Prostate gland (tissue), 2 donors: Measurements from ENCODE around the gene NPC1L1. TPM values are rescaled to one million over a fixed set of nuclear protein-coding genes. Genes with fewer than 3 reads are reported as not detected.

ENCODE experiments used
- DNase-seq: peaks from one replicate; pipeline ENCODE4 v3.0.0-alpha.2; 2019; ENCODE audit warnings: low spot score
- H3K27ac ChIP-seq, 2 donors: fragments of 200-600 bp; sonication (generic); 2 replicates each; pipeline ENCODE4 v1.5.1; 2017 to 2019
- H3K27me3 ChIP-seq: fragments of 200-600 bp; sonication (generic); replicated peaks from 2 replicates; pipeline ENCODE4 v1.5.1; 2019; ENCODE audit not compliant: insufficient read depth
- H3K36me3 ChIP-seq, 2 donors: fragments of 200-600 bp; sonication (generic); 1 replicate in 1 of 2; 2 replicates in 1 of 2; pipeline versions ENCODE4 v1.5.1 to v1.8.1; 2017 to 2019
- H3K4me1 ChIP-seq: fragments of 200-600 bp; sonication (generic); replicated peaks from 2 replicates; pipeline ENCODE4 v1.5.1; 2019
- H3K4me3 ChIP-seq, 2 donors: fragments of 200-600 bp; sonication (generic); 2 replicates each; pipeline ENCODE4 v1.5.1; 2017 to 2019
- H3K9me3 ChIP-seq: fragments of 200-600 bp; sonication (generic); 2 replicates; pipeline ENCODE4 v1.5.1; 2017
- CTCF ChIP-seq, 4 experiments: fragments of 200-600 bp in 2 of 4; fragments of 450-650 bp in 2 of 4; sonication (generic) in 2 of 4; IDR thresholded peaks; 1 replicate in 3 of 4; 2 replicates in 1 of 4; pipeline ENCODE4 v1.5.1; 2016 to 2019; ENCODE audit warnings: antibody characterized with exemption in 4 of 4, mild to moderate bottlenecking in 2 of 4, moderate library complexity in 2 of 4
- POLR2A ChIP-seq: fragments of 450-650 bp; IDR thresholded peaks from one replicate; pipeline ENCODE4 v1.6.1; 2016; ENCODE audit warnings: antibody characterized with exemption, mild to moderate bottlenecking
- POLR2AphosphoS5 ChIP-seq: sonication (generic); formaldehyde crosslinking; IDR thresholded peaks from one replicate; pipeline ENCODE4 v1.6.1; 2017; ENCODE audit warnings: antibody characterized with exemption
- WGBS: methylation state at CpG from one replicate; pipeline ENCODE4 v1.1.5; 2018; 5-methylcytosine and 5-hydroxymethylcytosine counted together
- intact Hi-C: fragments of 100-400 bp; cut with DNase I; formaldehyde crosslinking; loops from one replicate; pipeline ENCODE4 v1.14.2; 2022
- small RNA-seq, 2 donors: library from RNA; depleted of rRNA; stranded (forward); fragments of <200 nt; gene quantifications; one replicate each; pipeline ENCODE3, GENCODE V24; 2016
- total RNA-seq, 2 donors: library from RNA; depleted of rRNA; stranded (reverse); fragments of >200 nt; gene quantifications; one replicate each; pipeline ENCODE4 v1.1.0, GENCODE V29; 2016

NPC1L1 gene
- total RNA-seq, 2 donors from 2014 or later = 0.11 to 0.23 TPM

GRCh38 chr7:44466300-44467216, 74.6 kb downstream of the NPC1L1 start:
- TF ChIP-seq CTCF (IDR thresholded peaks at IDR 0.05) = no peak
- TF ChIP-seq POLR2AphosphoS5 = no peak
- no peak for TF ChIP-seq POLR2A
- H3K27me3 ChIP-seq = no peaks in the 10 kb centered on the region
- H3K27ac ChIP-seq = no peak overlapping the region
- H3K9me3 ChIP-seq = no peaks in the 10 kb centered on the region
- no peak for DNase-seq
- intact Hi-C loops = no loop called here
- no peaks in the 10 kb centered on the region for H3K4me1 ChIP-seq
- no peaks in the 10 kb centered on the region for H3K36me3 ChIP-seq
- no peak overlapping the region for H3K4me3 ChIP-seq
- WGBS = 85% methylated on average over 4 of the region's 4 CpGs

GRCh38 chr7:44465490-44465889, 75.6 kb downstream of the NPC1L1 start:
- Histone ChIP-seq H3K27me3 (no peaks in the 10 kb centered on the region), H3K4me1 (no peaks in the 10 kb centered on the region), H3K4me3 (no peak overlapping the region), H3K36me3 (no peaks in the 10 kb centered on the region), H3K27ac (no peak overlapping the region), H3K9me3 (no peaks in the 10 kb centered on the region)
- no peak for DNase-seq
- intact Hi-C loops = no loop called here
- 83% methylated on average over 5 of the region's 5 CpGs for WGBS
- no peak for TF ChIP-seq CTCF (IDR thresholded peaks at IDR 0.05)
- TF ChIP-seq POLR2AphosphoS5 = no peak
- no peak for TF ChIP-seq POLR2A

- Histone ChIP-seq H3K4me3 (no peak overlapping the region), H3K27ac (no peak overlapping the region), H3K27me3 (no peaks in the 10 kb centered on the region), H3K36me3 (no peaks in the 10 kb centered on the region), H3K4me1 (no peaks in the 10 kb centered on the region), H3K9me3 (no peaks in the 10 kb centered on the region)
- intact Hi-C loops = no loop called here
- DNase-seq = no peak
- TF ChIP-seq POLR2A (no peak), POLR2AphosphoS5 (no peak), CTCF (IDR thresholded peaks at IDR 0.05) (no peak)
- WGBS = 100% methylated on average over 1 of the region's 1 CpG
These were observed 77.8 kb downstream of the NPC1L1 start for GRCh38 chr7:44463169-44463808.

Small RNA genes lying within 50 kb of the gene (small RNA-seq; reads per million reads assigned to genes)
- 0 reads per million in 2 donors for gene RNU6-1097P

Other genes with a start within 250 kb of the NPC1L1 start
- 10 to 100 TPM in 1 of 2 donors, 1 to 10 TPM in 1; 5.7 to 16.9 TPM for gene CAMK2B, start 215.7 kb downstream of the NPC1L1 start, total RNA-seq
- 10 to 100 TPM; 55.2 to 55.9 TPM for gene NUDCD3, start 50.7 kb downstream of the NPC1L1 start, total RNA-seq
- gene DDX56, start 32.6 kb upstream of the NPC1L1 start, total RNA-seq = 10 to 100 TPM; 52.9 to 60.6 TPM
- gene TMED4, start 40.9 kb upstream of the NPC1L1 start, total RNA-seq = 100 to 1,000 TPM; 227 to 243 TPM
- 10 to 100 TPM; 70.4 to 96.9 TPM for gene OGDH, start 65.3 kb upstream of the NPC1L1 start, total RNA-seq
- gene ZMIZ2, start 207.5 kb upstream of the NPC1L1 start, total RNA-seq = 10 to 100 TPM; 27.1 to 42.8 TPM